ENCODE data around the gene MAOB. TPM values are rescaled to one million over a fixed set of nuclear protein-coding genes. Genes with fewer than 3 reads are reported as not detected.

Gene MAOB
- total RNA-seq, 1 donor from 2014 or later = under 0.01 TPM

- no peaks in the 10 kb centered on the region for H3K27me3 ChIP-seq (ENCODE audit: control insufficient read depth, insufficient read depth, low read length)
Observed at GRCh38 chrX:43898406-43899035, 16.3 kb upstream of the MAOB start.

GRCh38 chrX:43897290-43897689 lies 15.0 kb upstream of the MAOB start:
- Histone ChIP-seq H3K27me3 (ENCODE audit: control insufficient read depth, insufficient read depth, low read length) (no peaks in the 10 kb centered on the region), H3K4me3 (ENCODE audit: low read depth, low read length) (no peak overlapping the region), H3K36me3 (ENCODE audit: control insufficient read depth, insufficient read depth, low read length) (no peaks in the 10 kb centered on the region)
- DNase-seq (ENCODE audit: low read depth) (no peak), FAIRE-seq (no peak)
- TF ChIP-seq, protein P1, sequence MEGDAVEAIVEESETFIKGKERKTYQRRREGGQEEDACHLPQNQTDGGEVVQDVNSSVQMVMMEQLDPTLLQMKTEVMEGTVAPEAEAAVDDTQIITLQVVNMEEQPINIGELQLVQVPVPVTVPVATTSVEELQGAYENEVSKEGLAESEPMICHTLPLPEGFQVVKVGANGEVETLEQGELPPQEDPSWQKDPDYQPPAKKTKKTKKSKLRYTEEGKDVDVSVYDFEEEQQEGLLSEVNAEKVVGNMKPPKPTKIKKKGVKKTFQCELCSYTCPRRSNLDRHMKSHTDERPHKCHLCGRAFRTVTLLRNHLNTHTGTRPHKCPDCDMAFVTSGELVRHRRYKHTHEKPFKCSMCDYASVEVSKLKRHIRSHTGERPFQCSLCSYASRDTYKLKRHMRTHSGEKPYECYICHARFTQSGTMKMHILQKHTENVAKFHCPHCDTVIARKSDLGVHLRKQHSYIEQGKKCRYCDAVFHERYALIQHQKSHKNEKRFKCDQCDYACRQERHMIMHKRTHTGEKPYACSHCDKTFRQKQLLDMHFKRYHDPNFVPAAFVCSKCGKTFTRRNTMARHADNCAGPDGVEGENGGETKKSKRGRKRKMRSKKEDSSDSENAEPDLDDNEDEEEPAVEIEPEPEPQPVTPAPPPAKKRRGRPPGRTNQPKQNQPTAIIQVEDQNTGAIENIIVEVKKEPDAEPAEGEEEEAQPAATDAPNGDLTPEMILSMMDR (IDR thresholded peaks at IDR 0.05; ENCODE audit: insufficient read depth, low read length, severe bottlenecking) = no peak

More at GRCh38 chrX:43898406-43899035, 16.3 kb upstream of the MAOB start:
- DNase-seq (ENCODE audit: low read depth) (no peak), FAIRE-seq (no peak)
- no peaks in the 10 kb centered on the region for H3K36me3 ChIP-seq (ENCODE audit: control insufficient read depth, insufficient read depth, low read length)
- H3K4me3 ChIP-seq (ENCODE audit: low read depth, low read length) = no peak overlapping the region
- TF ChIP-seq, protein P1 (IDR thresholded peaks at IDR 0.05; ENCODE audit: insufficient read depth, low read length, severe bottlenecking) = no peak

DNA sequence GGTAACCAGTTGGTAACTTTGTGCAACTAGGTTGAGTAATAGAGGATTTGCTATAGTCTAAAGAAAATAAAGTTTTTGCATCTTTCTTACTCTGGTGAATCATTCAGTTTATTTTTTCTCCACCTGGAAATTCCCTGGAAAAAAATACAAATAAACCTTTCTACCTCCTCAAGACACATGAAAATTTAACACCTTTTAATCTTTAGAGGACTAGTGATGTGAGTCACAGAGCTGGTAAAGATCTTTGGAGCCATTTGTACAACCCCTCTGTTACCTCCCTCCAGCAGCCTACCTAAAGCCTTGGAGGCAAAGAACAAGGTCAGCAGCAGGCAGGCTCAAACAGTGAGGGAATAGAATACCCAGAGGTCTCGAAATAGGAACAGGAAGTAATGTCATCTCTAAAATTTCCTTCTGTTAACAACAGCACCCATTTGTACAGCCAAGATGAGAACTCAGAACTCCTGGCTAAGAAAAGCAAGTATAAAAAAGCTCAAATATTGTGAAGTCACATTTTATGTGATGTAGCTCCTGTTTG lies 10.2 kb upstream of the MAOB start:
- no peaks in the 10 kb centered on the region for H3K36me3 ChIP-seq (ENCODE audit: control insufficient read depth, insufficient read depth, low read length)
- H3K4me3 ChIP-seq (ENCODE audit: low read depth, low read length) = no peak overlapping the region
- DNase-seq (ENCODE audit: low read depth) = peak; percentile 3
- no peak for FAIRE-seq
- TF ChIP-seq, protein P1 (IDR thresholded peaks at IDR 0.05; ENCODE audit: insufficient read depth, low read length, severe bottlenecking) = no peak
- no peaks in the 10 kb centered on the region for H3K27me3 ChIP-seq (ENCODE audit: control insufficient read depth, insufficient read depth, low read length)

DNA sequence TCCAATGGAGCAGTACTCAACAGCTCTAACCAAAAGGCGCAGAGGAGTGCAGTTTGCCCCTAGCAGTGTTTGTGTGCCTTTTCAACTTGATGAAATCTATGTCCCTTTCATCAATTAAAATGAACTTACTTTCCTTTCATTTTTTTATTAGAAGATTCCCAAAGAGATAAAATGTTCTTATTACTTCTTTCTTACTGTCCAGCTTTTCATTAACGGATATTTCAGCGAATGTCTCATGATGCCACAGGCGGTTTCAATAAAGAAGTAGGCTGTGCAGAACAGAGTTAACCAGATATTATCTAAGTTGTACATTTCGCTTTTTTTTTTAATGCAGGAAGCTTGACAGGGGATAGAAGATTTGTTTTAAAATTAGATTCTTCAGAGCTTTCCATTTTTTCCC lies 3.4 kb upstream of the MAOB start:
- TF ChIP-seq, protein P1 (IDR thresholded peaks at IDR 0.05; ENCODE audit: insufficient read depth, low read length, severe bottlenecking) = no peak
- DNase-seq (ENCODE audit: low read depth) (no peak), FAIRE-seq (no peak)
- Histone ChIP-seq H3K27me3 (ENCODE audit: control insufficient read depth, insufficient read depth, low read length) (no peaks in the 10 kb centered on the region), H3K4me3 (ENCODE audit: low read depth, low read length) (no peak overlapping the region), H3K36me3 (ENCODE audit: control insufficient read depth, insufficient read depth, low read length) (no peaks in the 10 kb centered on the region)

- Histone ChIP-seq H3K27me3 (ENCODE audit: control insufficient read depth, insufficient read depth, low read length) (no peaks in the 10 kb centered on the region), H3K4me3 (ENCODE audit: low read depth, low read length) (peak overlapping the region; percentile 22), H3K36me3 (ENCODE audit: control insufficient read depth, insufficient read depth, low read length) (no peaks in the 10 kb centered on the region)
- FAIRE-seq = no peak
- TF ChIP-seq, protein P1 (IDR thresholded peaks at IDR 0.05; ENCODE audit: insufficient read depth, low read length, severe bottlenecking) = no peak
- no peak for DNase-seq (ENCODE audit: low read depth)
Observed at GRCh38 chrX:43881410-43882293, 598 bp downstream of the MAOB start.
